Activated CD4-positive, alpha-beta T cell treated with anti-CD3 and anti-CD28 coated beads, Interleukin-2, amount 50 U/mL, for 48 hours (primary cell): Measurements from ENCODE around the gene KCNAB1.
A peak's percentile ranks its signal among the peaks of the same experiment; 100 is the strongest.

ENCODE experiments used
- DNase-seq, 2 experiments: peaks; one replicate each; pipeline ENCODE4 v3.0.0-alpha.2; 2020

Gene KCNAB1

DNA sequence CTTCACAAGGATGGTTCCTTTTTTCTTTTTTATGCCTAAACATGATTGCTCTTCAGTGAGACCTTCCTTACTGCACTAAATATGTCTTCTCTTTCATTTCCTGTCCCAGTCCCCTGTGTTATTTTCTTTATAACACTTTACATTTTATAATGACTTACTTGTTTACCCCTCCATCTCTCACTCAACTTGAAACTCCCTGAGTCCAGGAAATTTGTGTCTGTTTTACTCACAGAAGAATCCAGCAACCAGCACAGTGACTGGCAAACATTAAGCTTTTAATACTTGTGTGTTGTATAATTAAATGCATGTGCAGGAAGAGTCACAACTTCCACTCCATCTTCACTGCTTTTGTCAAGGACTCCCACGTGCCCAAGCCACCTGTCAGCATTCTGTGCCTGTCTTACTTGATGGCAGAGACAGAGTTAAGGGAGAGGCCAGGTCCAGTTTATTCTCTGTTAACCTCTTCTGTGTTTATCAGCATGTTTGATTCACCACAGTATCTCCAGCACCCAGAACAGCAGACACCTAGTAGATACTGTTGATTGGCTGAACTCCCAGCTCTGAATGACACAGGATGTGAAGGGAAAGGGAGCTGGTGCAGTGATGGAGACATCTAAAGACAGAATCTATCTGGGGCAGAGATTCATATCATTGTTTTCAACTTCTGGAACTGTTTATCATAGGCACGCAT is 391.8 kb downstream of the KCNAB1 start:
- no peak for DNase-seq

DNA sequence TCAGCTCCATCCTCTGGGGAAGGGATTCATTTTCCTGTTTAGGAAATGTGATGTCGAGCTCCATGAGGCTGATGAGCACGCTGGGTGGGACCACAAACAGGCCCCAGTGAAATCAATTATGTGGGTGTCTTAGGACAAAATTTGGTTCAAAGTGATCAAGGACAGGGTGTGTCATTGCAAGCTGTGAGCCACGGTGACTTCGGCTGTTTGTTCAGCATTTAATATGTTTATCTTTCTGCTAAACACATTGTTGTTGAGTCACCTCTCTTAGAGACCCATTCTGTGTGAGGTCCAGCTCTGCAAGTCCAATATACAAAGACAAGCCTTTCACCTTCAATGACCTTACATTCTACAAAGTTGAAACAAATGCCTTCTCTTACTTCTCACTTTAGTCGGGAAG is 393.2 kb downstream of the KCNAB1 start:
- no peak for DNase-seq

DNA sequence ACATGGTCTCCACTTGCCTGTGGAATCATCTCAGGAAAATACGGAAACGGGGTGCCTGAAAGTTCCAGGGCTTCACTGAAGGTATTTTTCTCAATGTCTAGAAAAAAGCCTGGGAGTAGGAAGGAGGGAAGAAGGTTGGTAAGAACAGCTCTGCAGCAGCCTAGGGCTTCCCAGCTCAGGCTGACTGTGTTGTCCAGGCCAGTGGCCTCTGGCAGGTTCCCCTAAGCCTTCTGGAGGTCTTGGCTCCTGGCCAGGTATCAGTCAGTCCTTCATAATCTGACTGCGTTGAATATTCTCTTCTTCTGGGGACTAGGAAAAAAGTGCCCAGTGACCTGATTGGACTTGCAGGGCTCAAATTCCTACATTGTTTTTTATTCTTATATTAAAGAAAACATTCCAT is 395.9 kb downstream of the KCNAB1 start:
- no peak for DNase-seq

- DNase-seq: no peak
Measured at GRCh38 chr3:156516961-156517360, 396.6 kb downstream of the KCNAB1 start.

DNA sequence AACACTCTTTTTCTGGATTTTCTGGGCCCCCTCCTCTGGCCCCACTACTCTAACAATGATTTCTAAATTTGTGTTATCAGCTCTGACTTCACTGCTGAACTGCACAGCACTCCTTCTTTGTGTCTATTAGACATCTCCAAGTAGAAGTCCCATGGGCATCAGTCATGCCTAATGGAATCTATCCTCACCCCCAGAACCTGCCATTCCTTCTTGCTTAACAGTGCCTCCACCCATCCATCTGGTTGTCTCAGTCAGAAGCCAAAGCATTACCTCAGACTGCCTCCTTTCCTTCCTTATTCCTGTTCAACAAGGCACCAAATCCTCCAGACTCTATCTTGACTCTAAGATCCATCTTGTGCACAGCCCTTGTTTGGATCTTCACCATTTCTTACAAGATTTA is 398.3 kb downstream of the KCNAB1 start:
- no peak for DNase-seq

DNA sequence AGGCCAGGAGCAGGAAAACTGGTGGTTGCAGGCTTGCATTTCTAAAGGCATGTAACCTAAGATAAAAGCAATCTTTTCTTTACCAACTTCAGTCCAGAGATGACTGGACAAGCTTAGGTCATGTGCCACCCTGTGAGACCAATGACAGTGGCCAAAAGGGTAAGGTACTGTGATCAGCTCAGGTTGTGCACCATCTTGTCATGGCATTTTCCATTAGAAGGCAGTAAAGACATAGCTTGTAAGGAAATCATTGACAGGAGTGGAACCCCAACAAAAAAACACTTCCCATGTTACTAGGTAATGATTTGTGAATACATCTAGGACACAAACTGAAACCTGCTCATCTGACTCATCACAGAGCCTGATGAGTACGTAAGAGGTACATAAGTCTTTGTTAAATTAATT is 399.4 kb downstream of the KCNAB1 start:
- no peak for DNase-seq

DNA sequence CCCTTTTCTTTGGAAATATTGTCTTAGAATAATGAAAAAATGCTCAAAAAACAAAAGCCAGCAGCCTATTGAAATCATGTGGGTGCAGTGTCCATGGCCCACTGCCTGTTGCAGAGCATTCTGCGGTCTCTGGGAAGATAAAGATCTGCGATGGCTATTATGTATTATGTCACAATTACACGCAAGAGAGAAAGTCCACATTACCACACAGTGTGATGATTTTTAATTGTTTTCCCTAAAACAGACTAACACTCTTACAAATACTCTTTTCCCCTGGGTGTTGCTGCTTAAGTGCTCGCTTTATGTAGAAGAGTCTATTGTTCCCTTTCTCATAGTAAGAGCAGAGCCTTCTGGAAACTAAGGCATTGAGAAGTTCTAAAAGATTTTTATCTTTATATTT is 402.3 kb downstream of the KCNAB1 start:
- DNase-seq: no peak

- DNase-seq: no peak
Measured at GRCh38 chr3:156525808-156526207, 405.4 kb downstream of the KCNAB1 start.

DNA sequence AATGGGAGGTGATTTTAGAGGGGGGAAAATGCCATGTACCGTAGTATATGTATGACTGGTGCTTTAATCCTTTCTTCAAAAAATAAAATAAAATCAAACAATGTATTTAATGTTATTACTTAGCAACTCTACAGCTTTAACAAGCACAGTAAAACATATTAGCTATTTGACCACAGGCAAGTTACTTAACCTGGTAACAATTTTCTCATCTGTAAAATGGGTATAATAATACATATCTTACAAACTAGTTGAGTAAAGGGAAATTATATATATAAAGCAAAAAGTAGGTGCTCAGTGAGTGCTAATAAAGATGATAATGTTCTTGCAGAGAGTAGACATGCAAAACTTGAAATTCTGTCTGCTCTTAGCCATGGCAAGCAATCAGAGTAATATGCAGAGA is 406.7 kb downstream of the KCNAB1 start:
- no peak for DNase-seq

- no peak for DNase-seq
Measured at GRCh38 chr3:156530980-156531379, 410.6 kb downstream of the KCNAB1 start.

DNA sequence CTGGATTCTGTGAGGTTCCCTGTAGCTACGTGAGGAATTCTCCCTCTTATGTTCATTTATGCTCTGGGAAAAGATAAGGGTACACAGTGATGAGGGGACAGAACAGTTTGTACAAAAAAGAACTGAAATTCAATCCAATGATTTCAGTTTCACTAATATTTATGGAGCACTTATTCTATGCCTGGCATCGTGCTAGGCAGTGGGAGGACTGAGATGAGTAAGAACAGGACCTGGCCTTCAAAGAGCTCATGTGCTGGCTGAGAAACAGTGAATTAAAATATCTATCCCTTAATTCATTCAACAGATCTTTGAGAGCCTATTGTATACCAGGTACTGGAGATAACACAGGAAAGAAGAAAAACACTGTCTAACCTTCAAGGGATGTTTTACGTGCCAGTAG is 412.4 kb downstream of the KCNAB1 start:
- DNase-seq: no peak

DNA sequence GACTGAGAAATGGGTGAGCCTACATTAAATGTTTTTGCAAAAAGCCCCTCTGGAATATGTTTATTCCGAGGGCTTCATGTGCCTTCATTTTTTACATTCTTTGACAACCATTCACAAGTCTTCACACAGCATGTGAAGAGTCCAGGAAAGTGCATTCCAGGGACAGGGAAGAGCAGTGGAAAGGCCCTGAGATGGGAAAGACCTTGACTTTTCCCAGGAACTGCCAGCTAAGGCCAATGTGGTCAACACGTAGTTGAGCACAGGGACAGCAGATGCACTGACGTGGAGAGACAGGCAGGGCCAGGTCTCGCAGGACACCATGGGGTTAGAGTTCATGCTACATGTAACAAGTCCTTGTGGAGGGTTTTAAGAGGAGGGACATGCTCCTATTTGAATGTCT is 412.8 kb downstream of the KCNAB1 start:
- no peak for DNase-seq

DNA sequence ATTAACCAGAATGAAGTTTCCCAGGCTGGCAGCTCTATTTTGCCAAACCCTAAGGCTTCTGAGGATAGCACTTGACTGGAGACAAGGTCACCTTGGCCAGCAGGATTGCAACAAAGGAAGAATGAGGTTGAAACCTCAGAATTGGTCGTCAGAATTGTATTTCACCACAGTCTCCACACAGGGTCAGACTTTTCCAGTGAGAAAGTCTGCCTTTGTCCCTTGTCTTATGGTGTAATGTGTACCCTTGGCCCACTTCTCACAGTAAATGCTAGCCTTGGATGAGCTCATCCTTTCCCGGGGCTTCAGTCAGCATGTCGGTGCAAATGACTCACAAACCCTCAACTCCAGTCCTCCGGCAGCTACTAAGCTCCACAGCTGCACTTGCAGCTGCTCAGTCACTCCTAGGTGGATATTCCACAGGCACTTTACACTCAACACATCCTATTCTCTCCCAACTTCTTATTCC is 414.8 kb downstream of the KCNAB1 start:
- peak; percentile 18 to 37 for DNase-seq

DNA sequence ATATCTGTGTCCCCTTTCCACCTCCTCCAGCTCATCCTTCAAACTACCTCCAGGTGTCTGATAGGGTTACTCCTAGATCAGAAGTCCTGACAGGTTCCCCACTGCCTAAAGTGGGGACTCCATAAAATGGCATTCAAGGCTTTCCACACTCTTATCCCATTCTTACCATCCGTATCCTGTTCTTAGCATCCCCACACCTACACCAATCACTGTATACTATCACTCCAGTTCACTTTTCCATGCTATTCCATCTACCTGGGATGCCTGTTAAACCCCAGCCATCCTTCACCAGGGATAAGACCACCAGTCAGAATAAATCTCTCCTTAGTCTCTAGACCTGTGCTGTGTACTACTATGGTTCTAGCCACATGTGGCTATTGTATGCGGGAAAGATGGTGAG is 415.4 kb downstream of the KCNAB1 start:
- DNase-seq: no peak

DNA sequence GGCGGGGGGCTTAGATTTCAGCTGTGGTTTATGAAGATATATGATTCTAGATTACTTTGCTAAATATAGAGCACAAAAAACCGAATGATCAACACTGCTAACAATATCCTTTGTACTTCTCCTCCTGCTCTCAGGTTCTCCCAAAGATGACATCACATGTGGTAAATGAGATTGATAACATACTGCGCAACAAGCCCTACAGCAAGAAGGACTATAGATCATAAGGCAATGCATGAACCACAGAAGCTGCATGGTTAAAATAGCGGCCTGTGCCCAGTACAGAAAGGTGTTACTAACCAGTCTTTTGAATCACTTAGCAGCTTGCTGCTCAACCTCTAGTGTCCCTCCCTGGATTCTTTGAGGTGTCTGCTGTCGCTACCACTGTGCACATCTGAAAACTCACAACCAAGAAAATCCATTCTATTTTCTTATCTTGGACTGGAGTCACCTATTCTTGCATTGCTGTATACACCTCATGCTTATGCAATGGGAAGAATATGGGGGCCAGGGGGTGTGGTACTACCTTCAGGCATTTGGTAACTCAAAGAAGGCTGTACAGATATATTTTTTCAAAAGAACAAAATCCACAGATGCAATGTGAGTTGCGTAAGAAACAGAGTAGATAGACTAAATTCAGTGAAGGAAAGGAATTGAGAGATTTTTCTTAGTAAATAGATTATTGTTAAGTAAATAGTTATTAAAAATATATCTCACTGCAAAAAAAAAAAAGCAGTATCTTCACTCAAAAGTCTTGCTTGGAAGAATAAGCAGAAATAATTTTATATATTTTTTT is 416.3 kb downstream of the KCNAB1 start:
- no peak for DNase-seq

DNA sequence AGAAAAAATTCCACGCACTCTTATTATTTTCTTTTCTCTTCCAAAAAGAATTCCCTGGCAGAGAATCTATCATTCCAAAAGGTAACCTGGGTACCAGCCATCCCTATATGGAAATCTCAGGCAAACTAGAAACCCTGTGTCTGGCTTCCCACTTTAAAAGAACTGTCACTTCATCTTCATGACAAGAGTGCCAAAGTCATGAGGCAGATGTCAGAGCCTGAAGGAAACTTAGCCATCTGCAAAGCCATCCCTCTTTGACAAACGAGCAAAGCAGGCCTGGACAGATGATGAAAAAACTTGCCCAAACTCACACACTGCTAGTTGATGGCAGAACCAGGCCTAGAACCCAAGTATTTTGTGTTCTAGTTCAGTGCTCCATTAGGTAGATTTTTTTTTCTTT is 418.7 kb downstream of the KCNAB1 start:
- no peak for DNase-seq

DNA sequence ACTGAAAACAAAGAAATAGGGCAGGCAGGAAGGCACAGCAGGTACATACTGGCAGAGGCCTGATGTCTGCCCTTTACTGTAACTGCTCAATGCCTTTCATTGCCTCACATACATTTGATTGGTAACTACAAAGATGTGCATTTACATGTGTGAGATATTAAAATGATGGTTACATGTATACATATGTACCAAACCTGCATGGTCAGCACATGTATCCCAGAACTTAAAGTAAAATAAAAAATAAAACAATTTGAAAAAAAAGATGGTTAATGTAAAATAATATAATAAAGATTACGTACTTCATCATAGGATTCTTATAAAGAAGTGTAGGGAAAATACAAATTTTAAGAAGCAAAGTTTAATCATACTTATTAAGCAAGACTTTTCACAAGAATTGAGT is 419.4 kb downstream of the KCNAB1 start:
- no peak for DNase-seq

- DNase-seq: no peak
Measured at GRCh38 chr3:156542101-156543042, 422.0 kb downstream of the KCNAB1 start.

- DNase-seq: no peak
Measured at GRCh38 chr3:156543043-156543555, 422.7 kb downstream of the KCNAB1 start.

DNA sequence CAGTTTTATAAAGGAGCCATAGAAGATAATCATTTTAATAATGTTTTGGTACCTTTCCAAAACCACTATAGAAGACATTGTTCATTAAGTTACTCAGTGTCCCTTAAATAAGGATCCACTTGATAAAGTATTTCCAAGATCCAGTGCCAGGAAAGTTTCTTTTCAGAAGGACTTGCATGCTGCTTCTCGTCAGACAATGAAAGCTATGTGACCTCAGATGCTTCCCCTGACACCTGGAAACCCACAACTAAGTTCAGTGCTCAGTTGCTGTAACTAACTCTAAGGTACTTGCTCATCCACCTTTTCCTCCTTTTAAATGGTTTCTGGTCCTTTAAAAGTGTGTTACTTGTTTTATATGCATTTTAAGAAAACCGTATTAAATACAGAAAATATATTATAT is 427.3 kb downstream of the KCNAB1 start:
- no peak for DNase-seq

DNA sequence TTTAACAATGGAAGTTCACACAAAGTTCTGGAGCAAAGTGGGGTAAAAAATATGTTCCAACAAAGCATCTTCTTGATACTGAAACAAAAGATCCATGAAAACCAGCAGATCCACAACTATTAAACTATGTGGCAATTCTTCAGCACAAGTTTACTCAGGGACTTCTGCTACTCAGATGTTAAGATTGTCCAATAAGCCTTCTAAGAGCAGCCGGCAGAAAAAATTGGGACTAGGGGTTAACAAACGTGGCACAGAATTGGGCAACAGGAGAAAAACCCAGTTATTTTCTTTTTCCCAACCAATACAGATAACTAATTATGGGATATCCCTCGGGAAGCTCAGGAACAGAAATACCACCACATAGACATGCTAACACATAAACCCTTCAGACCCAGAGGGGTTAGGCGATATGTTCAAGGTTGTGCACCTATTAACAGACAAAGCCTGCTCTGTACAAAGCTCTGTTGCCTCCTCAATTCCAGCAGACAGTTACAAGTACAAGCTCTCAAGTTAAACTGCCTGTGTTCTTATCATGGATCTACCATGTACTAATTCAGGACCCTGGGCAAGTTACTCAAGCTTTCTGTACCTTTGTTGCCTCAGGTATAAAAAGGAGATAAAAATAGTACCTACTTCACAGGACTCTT is 427.8 kb downstream of the KCNAB1 start:
- DNase-seq: no peak

- no peak for DNase-seq
Measured at GRCh38 chr3:156548902-156549301, 428.5 kb downstream of the KCNAB1 start.

GRCh38 chr3:156551261-156551660 is 430.9 kb downstream of the KCNAB1 start:
- DNase-seq: no peak
